Islet of Langerhans (tissue), 1 donor: ENCODE data around the gene NR1D1.

Experiments used
- FAIRE-seq: peaks from one replicate; lab custom pipeline; 2011; peaks lifted over from hg19 to GRCh38; lab: Jason Lieb, UNC

Gene NR1D1

GRCh38 chr17:40097087-40097486 is 3.3 kb downstream of the NR1D1 start:
- no peak for FAIRE-seq

GRCh38 chr17:40095944-40096791 is 4.2 kb downstream of the NR1D1 start:
- no peak for FAIRE-seq

- no peak for FAIRE-seq
Measured at GRCh38 chr17:40095351-40095943, 4.9 kb downstream of the NR1D1 start.

- FAIRE-seq = no peak
Measured at GRCh38 chr17:40094874-40095273, 5.5 kb downstream of the NR1D1 start.

- FAIRE-seq = no peak
Measured at GRCh38 chr17:40093580-40094201, 6.7 kb downstream of the NR1D1 start.

- no peak for FAIRE-seq
Measured at GRCh38 chr17:40093005-40093579, 7.3 kb downstream of the NR1D1 start.

GRCh38 chr17:40092581-40092980 is 7.8 kb downstream of the NR1D1 start:
- FAIRE-seq = no peak

GRCh38 chr17:40091691-40092397 is 8.5 kb downstream of the NR1D1 start:
- no peak for FAIRE-seq

GRCh38 chr17:40090237-40091119 is 9.9 kb downstream of the NR1D1 start:
- no peak for FAIRE-seq

- no peak for FAIRE-seq
Measured at GRCh38 chr17:40089077-40089895, 11.1 kb downstream of the NR1D1 start.

- no peak for FAIRE-seq
Measured at GRCh38 chr17:40087903-40088718, 12.3 kb downstream of the NR1D1 start.

- FAIRE-seq = no peak
Measured at GRCh38 chr17:40087049-40087794, 13.2 kb downstream of the NR1D1 start.

- FAIRE-seq = no peak
Measured at GRCh38 chr17:40086150-40087044, 14.0 kb downstream of the NR1D1 start.

- no peak for FAIRE-seq
Measured at GRCh38 chr17:40084477-40084876, 15.9 kb downstream of the NR1D1 start.

GRCh38 chr17:40079545-40079944 is 20.8 kb downstream of the NR1D1 start:
- FAIRE-seq = no peak

- FAIRE-seq = no peak
Measured at GRCh38 chr17:40076591-40076990, 23.8 kb downstream of the NR1D1 start.

GRCh38 chr17:40075942-40076498 is 24.4 kb downstream of the NR1D1 start:
- no peak for FAIRE-seq
